K562 (cell line): Measurements from ENCODE around the gene EMD. TPM values are rescaled to one million over a fixed set of nuclear protein-coding genes. Genes with fewer than 3 reads are reported as not detected.
A peak's percentile ranks its signal among the peaks of the same experiment; 100 is the strongest.

ENCODE experiments used
- BCOR ChIP-seq: fragments of 450-650 bp; IDR thresholded peaks from 2 replicates; pipeline ENCODE4 v1.6.1; 2016
- E2F1 ChIP-seq: sonication (generic); formaldehyde crosslinking; IDR thresholded peaks from 2 replicates; pipeline ENCODE4 v1.8.1; 2023; ENCODE audit warnings: mild to moderate bottlenecking, missing genetic modification reagents, moderate library complexity
- IFI16 ChIP-seq: fragments of 250-450 bp; sonication (Bioruptor Pico); IDR thresholded peaks from 2 replicates; pipeline ENCODE4 v2.1.2; 2022; ENCODE audit warnings: mild to moderate bottlenecking, inconsistent platforms
- JUN ChIP-seq, 2 experiments: sonication (generic) in 1 of 2; formaldehyde crosslinking in 1 of 2; IDR thresholded peaks; 2 replicates each; pipeline versions ENCODE4 v1.6.1 to v1.8.0; 2012 to 2022; ENCODE audit warnings: borderline replicate concordance in 2 of 2, mild to moderate bottlenecking in 2 of 2, improper control_type of control experiment in 1 of 2, low read depth in 1 of 2, low read length in 1 of 2, missing genetic modification reagents in 1 of 2
- KAT7 ChIP-seq: sonication (generic); formaldehyde crosslinking; IDR thresholded peaks from 2 replicates; pipeline ENCODE4 v1.8.0; 2022; ENCODE audit warnings: missing genetic modification reagents, mild to moderate bottlenecking, borderline replicate concordance
- KDM5B ChIP-seq: fragments of 200-600 bp; sonication (generic); IDR thresholded peaks from 2 replicates; pipeline ENCODE4 v1.6.1; 2012; ENCODE audit warnings: low read depth, mild to moderate bottlenecking, moderate library complexity, low read length, control low read depth, inconsistent platforms; ENCODE audit not compliant: insufficient replicate concordance
- LEF1 ChIP-seq: fragments of 450-650 bp; IDR thresholded peaks from 2 replicates; pipeline ENCODE4 v1.6.1; 2016; ENCODE audit warnings: mild to moderate bottlenecking
- NRF1 ChIP-seq, 2 experiments: fragments of 450-650 bp; IDR thresholded peaks in 1 of 2; conservative IDR thresholded peaks in 1 of 2; 2 replicates each; pipeline ENCODE4 v1.6.1; 2014; ENCODE audit warnings: mild to moderate bottlenecking in 2 of 2
- RUNX1 ChIP-seq: sonication (generic); IDR thresholded peaks from 2 replicates; pipeline ENCODE4 v1.6.1; 2016; ENCODE audit warnings: antibody characterized with exemption, low read depth
- polyA plus RNA-seq, 8 experiments: library from polyadenylated mRNA; depleted of rRNA in 4 of 8; stranded (reverse) in 5 of 8; unstranded in 3 of 8; fragments of >200 nt; fragmentation: Nextera tagmentation in 2 of 8; fragmentation: Illumina TruSeq in 1 of 8; extraction: Ambion mirVana in 2 of 8; extraction: Trizol in 1 of 8; gene quantifications; 2 replicates each; pipeline versions ENCODE4 v1.2.1 to v1.2.3, GENCODE V29; 2011 to 2014; ENCODE audit warnings: inconsistent platforms in 1 of 8, missing spikeins in 1 of 8
- total RNA-seq, 7 experiments: library from RNA; depleted of rRNA in 6 of 7; stranded (reverse); fragments of >200 nt in 6 of 7; fragmentation: Illumina TruSeq in 2 of 7; extraction: Trizol in 2 of 7; gene quantifications; 2 replicates each; pipeline versions ENCODE4 v1.2.1 to v1.2.3, GENCODE V29; 2011 to 2021; ENCODE audit warnings: low replicate concordance in 1 of 7
- TF ChIP-seq, protein P1 (sequence below), 2 experiments: fragments of 450-650 bp; conservative IDR thresholded peaks; 2 replicates each; pipeline ENCODE4 v1.6.1; 2017; ENCODE audit warnings: mild to moderate bottlenecking in 2 of 2, moderate library complexity in 2 of 2

EMD gene
- total and polyA plus RNA-seq, 9 of the 15 experiments (the other 6 are each of a cell fraction or from before 2014, with no cell fraction given), result 2.3 to 206 (median 61.9) TPM

- TF ChIP-seq, protein P1, sequence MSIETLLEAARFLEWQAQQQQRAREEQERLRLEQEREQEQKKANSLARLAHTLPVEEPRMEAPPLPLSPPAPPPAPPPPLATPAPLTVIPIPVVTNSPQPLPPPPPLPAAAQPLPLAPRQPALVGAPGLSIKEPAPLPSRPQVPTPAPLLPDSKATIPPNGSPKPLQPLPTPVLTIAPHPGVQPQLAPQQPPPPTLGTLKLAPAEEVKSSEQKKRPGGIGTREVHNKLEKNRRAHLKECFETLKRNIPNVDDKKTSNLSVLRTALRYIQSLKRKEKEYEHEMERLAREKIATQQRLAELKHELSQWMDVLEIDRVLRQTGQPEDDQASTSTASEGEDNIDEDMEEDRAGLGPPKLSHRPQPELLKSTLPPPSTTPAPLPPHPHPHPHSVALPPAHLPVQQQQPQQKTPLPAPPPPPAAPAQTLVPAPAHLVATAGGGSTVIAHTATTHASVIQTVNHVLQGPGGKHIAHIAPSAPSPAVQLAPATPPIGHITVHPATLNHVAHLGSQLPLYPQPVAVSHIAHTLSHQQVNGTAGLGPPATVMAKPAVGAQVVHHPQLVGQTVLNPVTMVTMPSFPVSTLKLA (conservative IDR thresholded peaks at IDR 0.05), result peak in 1 of 2 experiments; percentile 43; a peak in 3 of 4 replicates
- peak; percentile 51; the same call in 1 of the 2 replicates for TF ChIP-seq E2F1
- no peak for TF ChIP-seq JUN (IDR thresholded peaks at IDR 0.05; ENCODE audit: borderline replicate concordance, low read depth, low read length)
- TF ChIP-seq JUN (CRISPR knock-in tag; IDR thresholded peaks at IDR 0.05; ENCODE audit: borderline replicate concordance), result no peak
- TF ChIP-seq BCOR, result no peak
- no peak for TF ChIP-seq LEF1
- TF ChIP-seq NRF1 (conservative IDR thresholded peaks at IDR 0.05 in 1 of 2, IDR thresholded peaks at IDR 0.05 in 1 of 2), result no peak
- TF ChIP-seq KAT7, result 0 out of 2 replicates have a peak, but pooled peaks have one; percentile 37
- peak; percentile 54 for TF ChIP-seq KDM5B
- TF ChIP-seq IFI16 (CRISPR knock-in tag), result no peak
- no peak for TF ChIP-seq RUNX1
These were observed 866 bp upstream of the EMD start (continued) for GRCh38 chrX:154378059-154378798.
